Fibroblast of peridontal ligament (primary cell): ENCODE results near the gene KRT79.

ENCODE experiments used
- DNase-seq: peaks from one replicate; pipeline ENCODE4 v3.0.0-alpha.2; 2010; ENCODE audit errors: extremely low read depth

The KRT79 gene

DNA sequence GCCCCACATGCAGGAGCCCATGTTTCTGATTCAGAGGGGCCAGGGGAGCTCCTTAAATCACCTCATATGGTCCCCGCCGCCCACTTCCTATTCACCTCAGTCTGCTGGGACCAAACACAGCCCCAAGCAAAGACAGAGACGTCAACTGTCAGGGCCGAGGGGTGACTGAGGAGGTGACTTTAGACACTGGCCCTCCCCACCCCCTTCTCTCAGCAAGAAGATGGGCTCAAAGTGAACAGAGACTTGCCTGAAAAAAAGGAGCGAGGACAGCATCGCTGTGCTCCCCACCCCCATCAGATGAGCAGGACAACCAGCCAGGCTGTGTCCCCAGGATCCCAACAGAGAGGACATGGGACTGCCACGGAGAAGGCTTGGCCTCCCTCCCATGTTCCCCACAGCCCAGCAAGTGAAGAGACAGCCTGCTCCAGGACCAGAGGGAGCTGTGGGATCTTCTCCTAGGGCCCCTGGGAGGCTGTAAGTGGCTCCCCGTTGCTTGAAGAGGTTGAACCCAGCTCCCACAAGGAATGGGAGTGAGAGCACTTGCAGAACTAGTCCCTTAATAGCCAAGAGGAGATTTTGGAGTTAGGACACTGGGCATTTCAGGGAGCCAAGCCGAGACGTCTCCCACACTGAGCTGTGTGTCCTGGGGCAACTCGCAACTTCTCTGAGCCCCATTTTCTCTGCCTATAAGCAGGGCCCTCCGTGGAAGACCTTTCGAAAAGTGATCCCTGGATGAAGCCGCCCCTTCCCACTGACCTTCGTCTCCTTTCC, 1.3 kb upstream of the KRT79 start:
- no peak for DNase-seq

DNA sequence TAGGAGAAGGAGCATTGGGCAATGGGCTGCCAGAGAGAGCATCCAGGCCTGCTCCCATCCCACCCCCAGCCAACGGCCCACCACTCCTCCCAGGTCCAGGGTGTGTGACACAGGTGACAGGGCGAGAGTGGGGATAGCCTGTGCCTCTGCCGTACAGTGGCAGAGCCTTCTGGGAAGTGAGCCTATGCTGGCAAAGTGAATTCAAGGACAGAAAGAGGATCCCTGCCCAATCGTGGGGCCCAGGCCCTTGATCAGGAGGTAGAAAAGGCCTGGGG, 553 bp upstream of the KRT79 start:
- no peak for DNase-seq

DNA sequence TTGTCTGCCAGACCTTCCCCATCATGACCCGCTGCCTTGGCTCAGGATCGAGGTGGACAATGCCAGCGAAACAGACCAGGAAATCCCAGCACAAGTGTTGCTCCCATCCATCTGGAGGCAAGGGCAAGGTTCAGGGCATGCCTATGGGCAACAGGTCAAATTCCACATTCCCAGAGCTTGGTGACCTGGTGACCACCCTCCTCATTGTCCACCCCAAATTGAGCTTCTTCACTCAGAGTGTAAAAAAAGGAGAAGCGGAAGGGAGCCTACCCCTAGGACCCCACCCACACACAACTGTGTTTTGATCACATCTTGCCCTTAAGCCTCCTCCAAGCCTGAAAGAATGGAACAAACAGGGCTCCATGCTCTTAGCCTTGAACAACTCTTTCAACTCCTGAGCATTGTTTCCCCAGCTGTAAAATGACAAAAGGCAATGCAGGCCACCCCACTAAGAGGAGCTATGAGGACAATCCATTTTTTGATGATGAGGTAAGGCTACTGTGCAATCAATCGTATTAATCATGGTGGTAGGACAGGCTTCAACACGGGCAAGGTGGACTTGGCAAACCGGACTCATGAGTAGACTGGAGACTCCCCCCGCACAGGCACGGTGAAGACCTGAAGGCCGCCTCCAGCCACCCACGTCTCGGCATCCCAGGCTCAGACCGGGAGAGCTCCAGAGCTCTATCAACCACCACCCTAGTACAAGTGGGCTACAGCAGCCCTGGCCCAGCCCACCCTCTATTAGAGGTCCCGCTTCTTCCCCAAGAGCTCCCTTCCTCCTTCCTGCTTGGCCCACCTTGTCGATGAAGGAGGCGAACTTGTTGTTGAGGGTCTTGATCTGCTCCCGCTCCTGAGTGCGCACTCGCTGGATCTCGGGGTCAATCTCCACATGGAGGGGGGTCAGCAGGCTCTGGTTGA, 866 bp downstream of the KRT79 start:
- DNase-seq, result no peak

DNA sequence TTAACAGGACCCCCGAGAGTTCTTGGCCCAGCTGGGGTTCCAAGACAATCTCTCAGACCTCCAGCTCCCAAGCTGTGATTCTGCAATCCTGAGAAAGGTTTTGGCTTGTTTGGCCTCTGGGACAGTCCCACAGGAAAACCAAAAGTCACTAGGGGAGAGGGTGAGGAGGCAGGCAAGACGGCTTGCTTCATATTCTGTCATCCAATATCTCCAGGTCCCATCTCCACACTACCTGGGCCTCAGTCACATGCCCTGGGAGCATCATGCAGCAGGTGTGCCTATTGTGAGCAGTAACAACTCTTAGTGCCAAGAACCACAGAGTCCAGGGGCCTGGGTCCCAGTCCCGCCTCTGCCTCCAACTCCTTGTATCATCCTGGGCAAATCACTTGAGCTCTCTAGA, 1.7 kb downstream of the KRT79 start:
- DNase-seq, result no peak

DNA sequence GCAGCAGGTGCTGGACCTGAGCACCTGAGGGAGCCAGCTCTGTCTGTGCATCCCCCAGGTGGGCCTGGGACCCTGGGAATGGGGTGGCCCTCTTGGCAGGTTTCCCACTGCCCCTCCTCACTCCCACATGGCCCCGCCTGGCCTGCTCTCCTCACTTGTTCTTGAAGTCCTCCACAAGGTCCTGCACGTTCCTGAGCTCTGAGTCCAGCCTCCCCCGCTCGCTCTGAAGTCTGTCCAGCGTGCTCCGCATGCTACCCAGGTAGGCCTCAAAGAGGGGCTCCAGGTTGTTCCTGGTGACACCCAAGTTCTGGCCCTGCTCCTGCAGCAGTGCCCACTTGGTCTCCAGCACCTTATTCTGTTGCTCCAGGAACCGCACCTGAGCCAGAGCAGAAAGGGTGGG, 2.9 kb downstream of the KRT79 start:
- DNase-seq, result no peak

DNA sequence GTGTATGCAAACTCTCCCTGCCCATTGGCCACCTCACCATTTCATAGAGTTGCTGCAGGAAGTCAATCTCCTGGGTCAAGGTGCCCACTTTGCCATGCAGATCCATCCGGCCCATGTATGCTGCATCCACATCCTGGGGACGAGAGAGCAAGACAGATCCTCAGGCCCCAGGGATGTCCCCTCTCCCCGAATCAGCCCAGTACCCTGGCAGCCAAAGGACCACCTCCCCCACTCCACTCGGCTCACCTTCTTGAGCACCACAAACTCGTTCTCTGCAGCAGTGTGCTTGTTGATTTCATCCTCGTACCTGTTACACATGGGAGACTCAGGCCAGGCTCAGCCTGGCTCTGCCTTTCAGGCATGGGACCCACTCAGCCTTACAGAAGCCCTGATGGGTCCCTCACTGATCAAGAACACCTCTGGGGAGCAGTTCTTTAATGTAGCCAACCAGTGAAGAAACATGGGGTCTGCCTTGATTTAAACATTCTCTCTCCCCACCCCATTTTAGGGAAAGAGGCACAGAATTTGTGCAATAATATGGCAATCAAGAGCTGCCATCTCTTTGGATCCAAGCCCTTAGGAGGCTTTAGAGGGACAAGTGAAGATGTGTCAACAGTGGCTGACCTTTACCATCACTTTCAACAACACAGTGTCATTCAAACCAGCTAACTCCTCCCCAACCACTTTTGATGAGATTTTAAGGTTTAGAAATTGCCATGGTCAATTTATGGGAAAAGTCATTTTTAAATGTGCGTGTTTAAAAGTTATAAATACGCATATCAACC, 3.9 kb downstream of the KRT79 start:
- no peak for DNase-seq

DNA sequence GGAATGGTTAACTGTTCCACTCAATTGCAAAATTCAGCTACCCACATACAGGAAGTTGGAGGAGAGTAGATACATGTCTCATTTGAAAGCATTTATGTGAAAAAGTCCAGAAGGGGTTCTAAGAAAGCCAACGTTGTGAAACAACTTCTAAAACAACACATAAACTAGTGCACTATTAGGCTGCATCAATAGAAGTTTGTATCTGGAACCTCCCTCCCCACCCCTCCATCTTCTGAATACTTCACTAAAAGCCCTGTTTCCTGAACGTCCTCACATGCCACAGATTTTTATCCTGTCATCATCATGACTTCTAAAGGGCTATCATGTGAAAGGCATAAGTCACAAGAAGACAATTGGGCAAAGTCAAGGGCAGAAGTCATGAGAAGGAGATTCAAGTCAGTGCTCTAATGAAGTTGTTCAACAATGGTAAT, 5.5 kb downstream of the KRT79 start:
- no peak for DNase-seq

DNA sequence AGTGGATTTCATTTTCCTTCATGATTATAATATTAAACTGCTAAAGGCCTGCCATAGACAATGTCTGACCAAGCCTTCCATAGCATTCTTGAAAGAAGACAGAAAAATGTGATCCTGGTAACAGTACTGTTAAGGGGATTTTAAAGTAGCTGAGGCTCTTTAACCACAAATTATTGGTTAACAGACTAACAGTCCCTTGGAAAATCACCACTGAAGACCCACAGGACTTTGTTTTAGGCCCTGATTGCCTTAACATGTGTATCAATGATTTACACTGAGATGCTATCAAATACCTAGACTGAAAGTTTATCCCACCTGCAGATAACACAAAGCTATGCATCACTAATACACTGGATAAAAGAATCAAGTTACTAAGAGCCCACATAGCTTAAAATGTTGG, 6.0 kb downstream of the KRT79 start:
- DNase-seq, result no peak

DNA sequence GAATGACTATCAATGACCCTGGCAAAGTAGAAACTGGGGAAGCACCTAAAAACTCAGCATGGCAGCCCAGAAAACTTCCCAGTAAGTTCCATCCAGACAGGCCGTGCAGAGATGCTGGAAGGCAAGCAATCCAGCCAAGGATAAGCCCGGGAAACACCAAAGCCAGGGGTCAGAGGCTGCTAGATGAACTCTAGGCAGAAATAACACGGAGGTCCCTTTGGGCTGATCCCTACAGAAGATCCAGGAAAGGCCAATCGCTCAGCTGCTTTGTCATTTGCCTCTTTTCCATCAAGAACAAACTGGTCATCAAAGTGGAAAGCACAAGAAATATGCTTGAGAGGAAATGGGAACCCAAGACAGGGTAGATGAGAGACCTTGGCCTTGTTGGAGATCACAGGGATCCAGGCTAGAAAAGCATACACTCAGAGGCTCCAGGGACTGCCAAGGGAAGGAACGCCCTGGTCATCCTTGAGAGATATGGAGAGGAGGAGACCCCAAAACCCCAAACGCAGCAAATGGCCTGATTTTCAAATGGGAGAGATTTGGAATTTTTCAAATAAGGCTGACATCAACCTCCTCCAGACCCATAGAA, 6.5 kb downstream of the KRT79 start:
- DNase-seq, result no peak

DNA sequence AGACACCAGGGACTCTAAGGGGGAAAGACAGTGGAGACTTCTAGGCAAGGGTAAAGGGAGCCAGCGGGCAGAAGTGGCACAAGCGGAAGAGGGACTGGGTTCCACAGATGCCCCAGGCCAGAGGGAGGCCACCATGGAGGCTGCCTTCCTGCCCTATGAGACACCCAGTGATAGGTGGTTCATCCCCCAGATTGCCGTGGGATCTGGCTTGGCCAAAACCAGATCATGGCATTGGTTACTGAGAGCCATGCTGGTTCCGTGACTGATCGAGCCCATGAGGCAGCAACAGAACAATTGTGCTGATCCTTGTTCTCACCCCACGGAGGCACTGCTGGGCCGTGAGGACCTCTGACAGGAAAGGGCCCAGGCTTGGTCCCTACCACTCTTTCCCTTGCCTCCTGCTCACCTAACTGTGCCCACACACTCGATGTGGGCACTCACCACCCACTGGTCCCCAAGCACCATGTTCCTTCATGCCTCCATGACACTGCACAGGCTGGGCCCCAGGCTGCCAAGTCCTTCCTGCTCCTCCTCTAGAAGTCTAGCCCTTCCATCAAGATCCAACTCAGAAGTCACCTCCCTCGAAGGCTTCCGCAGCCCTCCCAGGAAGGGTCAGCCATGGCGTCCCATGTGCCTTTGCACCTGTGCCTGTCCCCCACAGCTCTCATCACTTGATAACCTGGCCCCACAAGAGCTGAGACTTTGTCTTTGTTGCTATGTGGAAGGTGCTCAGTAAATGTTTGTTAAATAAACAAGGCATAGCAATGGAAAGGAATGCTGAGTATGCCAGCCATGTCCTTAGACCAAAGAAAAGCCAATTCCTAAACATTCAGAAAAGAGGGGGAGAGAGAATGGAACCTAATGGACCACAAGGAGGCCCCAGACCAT, 7.3 kb downstream of the KRT79 start:
- no peak for DNase-seq

DNA sequence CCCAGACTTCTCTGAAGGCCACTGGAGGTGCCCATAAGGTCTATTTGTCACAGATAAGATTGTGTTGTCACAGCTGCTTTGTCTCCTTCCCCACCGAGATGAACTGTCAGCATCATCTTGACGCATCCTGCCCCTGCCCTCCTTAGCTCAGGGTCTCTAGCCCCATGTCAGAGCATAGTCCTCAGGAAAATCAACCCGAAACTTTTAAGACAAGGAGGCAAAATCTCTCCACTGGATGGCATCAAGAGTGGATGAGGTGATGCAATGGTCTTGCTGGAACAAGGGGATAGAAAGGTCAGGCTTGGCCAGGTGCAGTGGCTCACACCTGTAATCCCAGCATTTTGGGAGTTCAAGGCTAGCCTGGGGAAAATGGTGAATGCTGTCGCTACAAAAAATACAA, 8.2 kb downstream of the KRT79 start:
- DNase-seq, result no peak

DNA sequence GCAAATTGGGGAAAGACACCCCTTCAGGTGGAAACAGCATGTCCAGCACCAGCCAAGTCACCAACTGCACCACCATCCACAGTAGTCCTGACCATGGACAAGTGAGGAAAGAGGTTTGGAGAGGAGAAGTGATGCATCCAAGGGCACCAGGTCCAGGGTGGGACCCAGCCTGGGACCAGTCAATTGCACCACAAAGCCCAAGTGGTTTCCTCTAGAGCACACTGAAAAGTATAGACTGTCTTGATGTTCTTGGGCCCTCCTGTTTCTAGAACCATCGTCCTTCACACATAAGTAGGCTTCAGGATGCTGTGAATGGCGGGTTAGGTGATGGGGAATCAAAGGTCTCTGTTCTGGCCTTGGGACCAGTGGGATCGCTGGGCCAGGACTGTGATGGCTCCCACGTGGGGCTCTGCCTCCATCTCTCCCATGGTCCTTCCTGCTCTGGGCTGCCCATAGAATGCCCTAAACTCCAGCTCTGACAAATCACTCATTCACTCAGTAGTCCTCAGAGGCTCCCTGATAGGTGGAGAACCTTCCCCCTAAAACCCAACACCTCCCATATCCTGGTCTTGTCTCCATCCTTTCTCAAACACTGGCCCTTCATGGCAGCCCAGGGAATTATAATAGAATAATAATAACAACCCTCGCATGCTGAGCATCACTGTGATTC, 9.2 kb downstream of the KRT79 start:
- DNase-seq, result no peak

DNA sequence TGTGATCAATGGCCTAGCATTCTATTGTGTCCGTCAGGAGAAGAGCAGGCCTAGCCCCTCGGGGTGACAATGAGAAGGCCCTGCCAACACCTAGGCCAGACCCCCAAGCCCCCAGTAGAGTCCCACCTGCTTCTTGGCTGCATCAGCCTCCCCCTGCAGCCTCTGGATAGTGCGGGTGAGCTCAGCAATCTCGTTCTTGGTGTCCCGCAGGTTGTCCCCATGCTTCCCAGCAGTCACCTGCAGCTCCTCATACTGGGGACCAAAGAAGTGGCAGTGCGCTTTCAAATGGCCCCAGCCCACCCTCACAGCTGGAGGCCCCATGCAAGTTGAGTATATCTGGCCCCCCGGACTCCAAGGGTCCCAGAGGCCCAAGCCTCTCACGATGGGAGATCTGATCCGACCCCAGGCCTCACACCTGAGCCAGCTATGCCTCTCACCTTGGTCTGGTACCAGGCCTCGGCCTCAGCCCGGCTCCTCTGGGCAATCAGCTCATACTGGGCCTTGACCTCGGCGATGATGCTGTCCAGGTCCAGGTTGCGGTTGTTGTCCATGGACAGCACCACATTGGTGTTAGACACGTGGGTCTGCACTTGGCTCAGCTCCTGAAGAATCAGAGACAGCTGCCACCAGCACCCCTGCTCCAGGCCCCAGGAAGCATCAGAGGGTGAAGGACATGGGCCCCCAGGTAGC, 10.2 kb downstream of the KRT79 start:
- no peak for DNase-seq

DNA sequence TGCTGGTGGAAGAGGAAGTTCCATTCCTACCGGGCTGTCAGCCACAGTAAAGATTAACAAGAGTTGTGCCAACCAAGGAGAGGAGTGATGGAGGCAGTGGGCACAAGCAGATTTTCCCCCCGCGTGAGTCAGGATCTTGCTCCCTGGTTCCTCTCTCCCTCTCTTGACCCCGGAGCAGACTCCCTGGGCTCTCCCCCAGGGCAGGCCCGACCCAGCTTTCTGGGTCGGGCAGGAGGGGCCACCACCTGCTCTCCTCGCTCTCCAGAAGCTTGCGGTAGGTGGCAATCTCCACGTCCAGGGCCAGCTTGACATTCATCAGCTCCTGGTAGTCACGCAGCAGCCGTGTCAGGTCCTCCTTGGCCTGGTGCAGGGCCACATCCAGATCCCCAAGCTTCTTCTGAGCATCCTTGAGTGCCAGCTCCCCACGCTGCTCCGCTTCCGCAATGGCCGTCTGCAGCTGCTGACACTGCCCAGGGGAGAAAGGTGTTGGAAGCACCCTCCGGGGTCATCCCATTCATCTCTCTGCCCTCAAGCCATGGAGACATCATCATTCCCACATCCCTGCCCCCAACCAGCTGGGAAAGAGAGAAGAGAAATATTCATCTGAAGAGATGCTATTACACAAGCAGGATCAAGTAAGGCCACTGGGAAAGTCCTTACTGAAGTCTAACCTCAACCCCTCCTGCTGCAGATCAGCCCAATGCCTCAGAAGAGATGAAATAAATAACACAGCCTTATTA, 11.2 kb downstream of the KRT79 start:
- DNase-seq, result no peak

DNA sequence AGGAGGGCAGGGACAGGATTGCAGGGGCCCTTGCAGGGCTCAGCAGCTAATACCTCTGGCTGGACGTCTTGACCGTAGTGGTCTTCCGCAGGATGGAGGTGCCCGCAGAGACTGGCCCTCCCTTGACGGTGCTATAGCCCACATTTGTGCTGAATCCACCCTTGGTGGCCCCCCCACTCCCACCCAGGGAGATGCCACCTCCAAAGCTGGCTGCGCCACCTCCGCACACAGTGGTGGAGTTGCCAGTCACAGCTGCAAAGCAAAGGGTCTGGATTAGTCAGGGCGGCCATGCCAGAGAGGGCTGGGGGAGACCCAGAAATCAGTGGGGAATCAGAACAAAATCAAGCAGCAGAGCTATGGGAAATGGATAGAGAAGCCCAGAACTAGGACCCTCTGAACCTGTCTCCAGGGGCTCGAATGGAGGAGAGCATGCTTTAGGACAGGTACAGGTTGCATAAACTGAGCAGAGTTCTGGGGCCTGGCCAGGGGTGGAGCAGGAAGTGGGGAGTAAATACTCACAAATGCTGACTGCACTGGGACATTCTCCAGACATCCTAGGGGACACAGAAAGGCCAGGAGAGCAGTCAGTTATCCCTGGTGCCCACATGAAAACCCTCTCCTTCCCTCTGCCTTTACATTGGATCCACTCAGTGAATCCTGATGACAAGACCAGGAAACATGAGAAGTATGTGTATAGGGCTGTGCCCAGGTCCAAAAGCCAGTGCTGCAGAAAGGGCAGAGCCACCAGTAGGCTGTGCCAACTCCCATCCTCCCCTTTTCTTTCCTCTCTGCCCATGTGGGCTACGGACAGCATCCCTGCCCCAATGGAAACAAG, 12.1 kb downstream of the KRT79 start:
- no peak for DNase-seq

DNA sequence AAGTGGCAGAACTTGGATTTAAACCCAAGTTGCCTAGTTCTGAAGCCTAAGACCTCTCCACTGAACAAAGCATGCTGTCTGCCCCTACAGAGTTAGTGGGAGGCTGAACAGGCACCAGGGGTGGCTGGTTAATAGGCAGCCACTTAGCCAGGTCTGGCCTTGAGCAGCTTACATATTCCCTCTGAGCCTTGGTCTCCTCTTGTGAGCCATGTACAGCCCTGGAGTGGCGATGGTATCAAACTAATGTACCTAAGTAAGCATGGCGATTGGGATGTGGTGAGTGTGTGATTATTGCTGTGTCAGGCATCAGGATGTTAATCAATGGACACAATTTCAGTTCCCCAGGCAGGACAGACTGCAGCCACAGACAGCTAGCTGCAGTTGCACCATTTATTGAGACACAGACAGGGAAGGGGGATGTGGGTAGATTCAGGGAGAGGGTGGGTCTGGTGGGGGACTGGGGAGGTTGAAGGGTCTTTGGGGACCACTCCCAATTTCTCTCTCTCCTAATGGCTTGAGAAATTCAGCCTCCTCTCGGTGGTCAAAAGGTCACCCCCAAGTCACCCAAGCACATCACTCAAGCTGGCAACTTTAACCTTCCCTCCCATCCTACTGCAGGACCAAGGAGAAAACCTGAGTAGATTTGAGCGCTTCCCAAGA, 12.9 kb downstream of the KRT79 start:
- no peak for DNase-seq

DNA sequence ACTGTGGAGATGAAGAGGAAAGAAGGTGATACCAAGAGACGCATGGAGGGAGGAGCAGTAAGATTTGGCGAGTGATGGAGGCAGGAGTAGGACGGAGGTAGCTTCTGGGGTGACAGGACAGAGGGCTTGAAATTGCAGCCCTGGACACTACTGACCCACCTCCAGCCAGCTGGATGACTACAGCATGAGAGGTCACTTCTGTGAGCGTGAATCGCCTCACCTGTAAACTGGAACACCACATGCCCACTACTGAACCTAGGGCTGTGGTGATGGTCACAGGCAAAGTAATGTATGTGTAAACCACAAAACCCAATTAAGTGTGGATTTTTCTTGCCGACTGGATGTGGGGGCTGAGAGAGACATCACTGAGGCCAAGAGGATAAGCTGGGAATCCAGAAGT, 13.6 kb downstream of the KRT79 start:
- DNase-seq, result no peak
